GM19238 (cell line): ENCODE measurements around the gene TBL3.

Experiments used
- DNase-seq: peaks from one replicate; pipeline ENCODE4 v3.0.0; 2011; ENCODE audit warnings: low spot score; ENCODE audit not compliant: insufficient read length

Gene TBL3

DNA sequence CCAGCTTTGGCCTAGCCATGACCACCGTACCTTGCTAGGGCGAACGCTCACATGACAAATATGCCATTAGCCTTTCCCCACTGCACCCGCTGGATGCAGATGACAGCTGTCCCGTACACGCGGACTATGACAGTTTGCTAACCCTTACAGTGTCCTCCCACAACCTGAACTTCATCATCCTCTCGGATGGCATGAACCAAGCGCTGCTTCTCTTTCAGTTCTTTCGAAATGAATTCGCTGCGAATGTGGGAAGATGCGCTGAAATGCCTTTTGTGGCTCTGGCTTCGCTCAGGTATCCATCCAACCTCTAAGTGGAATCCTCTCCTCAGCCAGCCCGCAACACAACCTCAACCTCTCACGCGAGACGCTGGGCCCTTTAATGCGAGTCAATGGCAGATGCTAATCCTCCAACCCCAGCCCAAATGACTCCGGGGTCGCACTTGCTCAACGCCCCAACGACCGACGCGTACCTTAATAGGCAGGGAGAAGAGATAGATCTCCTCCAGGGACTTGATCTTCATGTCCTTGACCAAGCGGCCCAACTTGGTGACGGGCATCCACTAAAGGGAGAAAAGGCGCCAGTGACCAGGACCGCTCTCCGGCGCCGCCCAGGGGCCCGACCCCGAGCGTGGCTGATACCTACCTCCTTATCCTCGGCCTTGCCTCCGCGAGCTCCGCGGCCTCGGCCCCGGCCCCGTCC, 7.9 kb upstream of the TBL3 start:
- DNase-seq, result no peak

DNA sequence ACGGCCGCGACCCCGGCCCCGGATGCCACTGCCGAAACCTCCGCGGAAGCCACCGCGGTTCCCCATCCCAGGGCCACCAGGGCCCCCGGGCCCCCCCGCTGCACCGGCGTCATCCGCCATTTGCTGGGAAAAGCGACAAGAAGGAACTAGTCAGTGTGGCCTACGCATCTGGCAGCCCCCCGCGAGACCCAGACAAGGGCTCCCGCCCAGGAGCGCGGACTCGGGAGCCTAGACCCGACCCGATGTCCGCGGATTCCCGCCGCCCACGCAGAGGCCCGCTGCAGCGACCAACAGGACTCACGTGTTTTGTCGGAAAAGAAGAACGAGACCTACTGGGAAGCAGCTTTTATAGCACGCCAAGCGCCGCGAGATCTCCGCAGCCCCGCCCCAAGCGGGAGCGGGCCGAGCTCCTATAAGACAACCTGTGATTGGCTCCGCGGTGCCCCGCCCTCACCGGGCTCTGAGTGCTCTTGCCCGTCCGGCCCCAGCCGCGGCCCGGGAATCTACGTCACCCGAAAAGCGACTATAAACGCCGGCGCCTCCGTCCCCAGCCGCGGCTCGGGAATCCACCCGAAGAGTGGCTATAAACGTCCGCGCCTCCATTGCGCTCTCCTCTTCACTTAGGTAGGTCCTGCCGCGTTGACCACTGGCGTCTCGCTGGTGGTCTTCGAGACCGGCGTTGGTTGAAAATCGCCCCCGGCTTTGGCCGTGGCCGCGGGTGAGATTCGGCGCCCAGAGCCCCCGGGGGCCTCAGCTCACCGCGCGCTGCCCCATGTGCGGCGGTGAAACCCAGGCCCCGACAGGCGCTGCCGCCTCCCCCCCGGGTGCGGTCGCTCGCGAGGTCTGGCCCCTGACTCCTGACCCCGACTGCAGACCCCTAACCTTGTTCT, 7.1 kb upstream of the TBL3 start, which contains the start of gene RPS2:
TSS of gene RPS2 (minus strand) at position 321 of the 890 bp plus-strand sequence. CDS start at position 120, 201 bp downstream.
- peak; percentile 100 for DNase-seq

DNA sequence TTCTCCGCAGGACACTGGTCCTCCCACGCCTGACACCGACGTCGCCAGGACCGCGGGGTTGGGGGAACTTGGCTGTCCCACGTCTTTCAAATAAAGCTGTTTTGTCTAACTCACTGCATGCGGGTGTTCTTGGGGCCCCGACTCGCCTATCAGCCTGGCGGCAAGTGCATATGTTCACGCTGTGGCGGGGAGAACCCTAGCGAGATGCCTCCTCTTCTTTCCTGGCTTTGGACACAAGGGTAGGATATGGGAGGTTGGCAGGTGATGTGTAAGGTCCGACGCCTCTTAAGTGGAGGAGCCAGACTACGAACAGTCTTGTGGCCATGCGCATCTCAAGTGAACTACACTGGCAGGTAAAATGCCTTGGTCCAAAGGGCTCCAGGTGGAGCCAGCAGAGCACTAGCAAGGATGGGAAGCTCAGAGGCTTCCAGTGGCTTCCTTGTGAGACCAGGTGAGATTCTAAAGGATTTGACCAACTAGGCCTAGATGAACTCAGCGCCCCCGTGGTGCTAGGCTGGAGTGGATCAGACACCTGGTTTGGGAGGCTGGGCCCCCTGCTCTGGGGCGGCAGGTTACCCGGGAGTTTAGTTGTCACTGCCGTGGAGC, 6.4 kb upstream of the TBL3 start:
- DNase-seq, result no peak

DNA sequence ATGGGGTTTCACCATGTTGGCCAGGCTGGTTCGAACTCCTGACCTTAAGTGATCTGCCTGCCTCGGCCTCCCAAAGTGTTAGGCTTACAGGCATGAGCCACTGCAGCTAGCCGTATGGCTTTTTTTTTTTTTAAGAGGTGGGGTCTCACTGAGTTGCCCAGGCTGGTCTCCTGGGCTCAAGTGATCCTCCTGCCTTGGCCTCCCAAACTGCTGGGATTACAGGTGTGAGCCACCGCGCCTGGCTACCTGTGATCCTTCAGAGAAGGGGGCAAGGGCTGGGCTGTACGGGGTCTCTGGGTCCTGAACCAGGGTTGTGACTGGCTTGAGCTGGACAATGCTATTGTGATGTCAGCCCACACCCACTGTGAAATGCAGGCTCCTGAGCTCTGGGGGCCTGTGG, 5.4 kb upstream of the TBL3 start, which contains the start of gene RNF151:
TSS of gene RNF151 (plus strand) at position 397 of the 400 bp plus-strand sequence. CDS start 26 bp downstream, outside the sequence.
- no peak for DNase-seq

DNA sequence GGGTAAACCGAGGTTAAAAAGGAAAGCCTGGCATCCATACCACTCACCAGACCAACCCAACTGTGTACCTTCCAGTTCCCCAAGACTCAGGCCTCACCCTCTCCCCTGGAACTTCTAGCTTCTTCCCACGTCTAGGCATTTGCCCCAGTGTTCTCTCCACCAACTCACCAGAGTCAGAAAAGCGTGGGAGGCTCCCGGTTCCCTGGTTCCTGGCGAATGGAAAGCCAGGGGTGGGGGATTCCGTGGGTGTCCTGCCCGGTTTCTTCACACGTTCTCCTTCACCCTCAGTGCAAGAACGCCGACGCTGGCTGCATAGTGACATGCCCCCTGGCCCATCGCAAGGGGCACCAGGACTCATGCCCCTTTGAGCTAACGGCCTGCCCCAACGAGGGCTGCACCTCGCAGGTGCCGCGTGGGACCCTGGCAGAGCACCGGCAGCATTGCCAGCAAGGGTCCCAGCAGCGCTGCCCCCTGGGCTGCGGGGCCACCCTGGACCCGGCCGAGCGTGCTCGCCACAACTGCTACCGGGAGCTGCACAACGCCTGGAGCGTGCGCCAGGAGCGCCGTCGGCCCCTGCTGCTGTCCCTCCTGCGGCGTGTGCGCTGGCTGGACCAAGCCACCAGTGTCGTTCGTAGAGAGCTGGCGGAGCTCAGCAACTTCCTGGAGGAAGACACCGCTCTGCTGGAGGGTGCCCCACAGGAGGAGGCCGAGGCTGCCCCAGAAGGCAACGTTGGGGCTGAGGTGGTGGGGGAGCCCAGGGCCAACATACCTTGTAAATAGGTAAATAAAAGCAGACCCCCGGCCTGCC, 3.5 kb upstream of the TBL3 start:
- DNase-seq, result no peak

DNA sequence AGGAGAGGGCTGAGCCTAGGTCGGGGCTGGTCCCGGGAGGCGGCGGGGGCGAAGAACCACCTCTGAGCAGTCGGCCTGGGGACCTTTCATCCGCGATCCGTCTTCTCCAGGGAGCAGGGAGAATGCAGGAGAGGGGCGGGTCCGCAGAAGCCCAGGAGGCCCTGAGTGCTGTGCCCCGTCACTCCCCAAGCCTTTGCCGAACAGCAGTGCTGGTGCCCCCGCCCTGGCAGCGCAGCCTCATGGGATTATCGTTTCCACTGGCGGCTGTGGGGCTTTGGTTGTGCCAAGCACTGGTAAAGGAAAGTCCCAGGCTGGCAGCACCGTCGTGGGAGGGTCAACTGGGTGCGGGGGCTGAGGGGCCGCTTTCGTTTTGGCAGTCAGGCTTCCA, 631 bp downstream of the TBL3 start:
- DNase-seq, result no peak

DNA sequence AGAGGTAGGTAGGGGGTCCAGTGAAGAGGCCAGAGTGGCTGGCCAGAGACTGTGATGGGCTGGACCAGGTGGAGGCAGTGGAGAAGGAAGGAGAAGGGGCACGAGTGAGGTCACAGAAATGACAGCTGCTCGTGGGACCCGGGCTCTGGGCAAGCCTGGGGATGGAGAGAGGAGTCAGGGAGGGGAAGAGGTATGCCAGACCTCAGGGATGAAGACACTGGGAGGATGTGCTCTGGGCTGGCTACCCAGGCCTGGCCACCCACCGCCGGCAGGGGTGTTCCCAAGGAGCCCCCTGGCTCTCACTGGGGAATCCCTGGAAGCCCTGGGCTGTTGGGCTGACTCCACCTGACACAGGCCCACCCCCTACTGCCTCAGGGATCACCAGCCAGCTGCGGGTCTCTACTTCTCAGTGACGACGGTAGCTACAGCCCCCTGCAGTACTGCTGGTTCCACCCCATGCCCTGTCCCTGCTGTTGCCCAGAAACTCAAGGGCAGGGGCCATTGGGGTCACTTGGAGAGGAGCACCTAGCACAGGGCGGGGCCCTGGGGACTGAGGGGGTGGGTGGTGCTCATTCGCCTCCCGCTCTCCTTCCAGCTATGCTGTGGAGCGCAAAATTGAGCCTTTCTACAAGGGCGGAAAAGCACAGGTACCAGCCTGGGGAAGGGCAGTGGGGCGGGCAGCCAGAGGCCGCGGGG, 1.8 kb downstream of the TBL3 start:
- DNase-seq, result no peak

DNA sequence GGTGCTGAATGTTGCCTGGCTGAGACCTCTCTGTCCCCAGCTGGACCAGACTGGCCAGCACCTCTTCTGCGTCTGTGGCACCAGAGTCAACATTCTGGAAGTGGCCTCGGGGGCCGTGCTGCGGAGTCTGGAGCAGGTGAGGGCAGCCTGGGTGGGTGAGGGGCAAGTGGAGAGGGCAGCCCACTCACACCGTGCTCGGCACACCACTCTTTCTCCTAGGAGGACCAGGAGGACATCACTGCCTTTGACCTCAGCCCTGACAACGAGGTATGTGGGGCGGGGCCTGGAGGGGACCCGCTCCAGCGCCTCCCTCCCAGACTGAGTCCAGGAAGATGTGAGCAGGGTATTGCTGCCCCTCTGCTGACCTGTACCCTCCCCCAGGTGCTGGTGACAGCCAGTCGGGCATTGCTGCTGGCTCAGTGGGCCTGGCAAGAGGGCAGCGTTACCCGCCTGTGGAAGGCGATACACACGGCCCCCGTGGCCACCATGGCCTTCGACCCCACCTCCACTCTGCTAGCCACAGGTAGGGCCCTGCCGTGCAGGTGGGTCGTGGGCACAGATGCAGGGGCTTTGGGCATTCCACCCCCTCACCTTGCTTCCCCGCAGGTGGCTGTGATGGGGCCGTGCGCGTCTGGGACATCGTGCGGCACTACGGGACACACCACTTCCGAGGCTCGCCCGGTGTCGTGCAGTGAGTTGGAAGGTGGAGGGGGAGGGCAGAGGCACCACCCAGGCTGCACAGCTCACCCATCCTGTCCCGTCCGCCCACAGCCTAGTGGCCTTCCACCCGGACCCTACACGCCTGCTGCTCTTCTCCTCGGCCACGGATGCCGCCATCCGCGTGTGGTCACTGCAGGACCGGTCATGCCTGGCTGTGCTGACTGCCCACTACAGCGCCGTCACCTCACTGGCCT, 2.6 kb downstream of the TBL3 start:
- no peak for DNase-seq

DNA sequence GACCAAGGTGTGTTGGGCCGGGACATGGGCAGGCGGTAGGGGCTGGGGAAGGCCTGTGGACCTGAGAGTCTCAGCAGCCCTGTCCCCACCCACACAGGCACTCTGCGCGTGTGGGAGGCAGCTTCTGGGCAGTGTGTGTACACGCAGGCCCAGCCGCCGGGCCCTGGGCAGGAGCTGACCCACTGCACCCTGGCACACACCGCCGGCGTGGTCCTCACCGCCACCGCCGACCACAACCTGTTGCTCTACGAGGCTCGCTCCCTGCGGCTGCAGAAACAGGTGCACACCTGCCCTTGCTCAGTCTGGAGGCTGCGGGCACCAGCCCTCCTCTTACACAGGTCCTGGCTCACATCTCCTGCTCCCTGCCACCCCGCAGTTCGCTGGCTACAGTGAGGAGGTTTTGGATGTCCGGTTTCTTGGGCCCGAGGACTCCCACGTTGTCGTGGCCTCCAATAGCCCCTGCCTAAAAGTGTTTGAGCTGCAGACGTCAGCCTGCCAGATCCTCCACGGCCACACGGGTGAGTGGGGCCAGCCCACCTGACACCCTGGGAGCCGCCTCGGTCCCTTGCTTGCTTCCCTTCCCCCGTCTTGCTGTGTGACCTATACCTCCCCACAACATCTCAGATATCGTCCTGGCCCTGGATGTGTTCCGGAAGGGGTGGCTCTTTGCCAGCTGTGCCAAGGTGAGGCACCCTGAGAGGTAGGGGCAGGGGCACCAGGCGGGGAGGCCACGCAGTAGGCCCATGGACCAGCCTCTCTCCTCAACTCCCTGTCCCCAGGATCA, 3.8 kb downstream of the TBL3 start:
- DNase-seq, result no peak

DNA sequence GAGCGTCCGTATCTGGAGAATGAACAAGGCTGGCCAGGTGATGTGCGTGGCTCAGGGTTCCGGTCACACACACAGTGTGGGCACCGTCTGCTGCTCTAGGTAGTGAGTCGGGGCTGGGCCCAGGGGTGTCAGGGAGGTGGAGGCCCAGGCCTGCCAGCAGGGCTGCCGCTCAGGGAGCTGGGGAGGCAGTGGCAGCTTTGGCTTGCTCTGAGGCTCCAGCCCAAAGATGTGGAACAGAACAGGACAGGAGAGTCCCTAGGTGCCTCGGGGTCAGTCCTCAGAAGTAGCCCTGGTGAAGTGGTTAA, 4.3 kb downstream of the TBL3 start:
- DNase-seq, result no peak

DNA sequence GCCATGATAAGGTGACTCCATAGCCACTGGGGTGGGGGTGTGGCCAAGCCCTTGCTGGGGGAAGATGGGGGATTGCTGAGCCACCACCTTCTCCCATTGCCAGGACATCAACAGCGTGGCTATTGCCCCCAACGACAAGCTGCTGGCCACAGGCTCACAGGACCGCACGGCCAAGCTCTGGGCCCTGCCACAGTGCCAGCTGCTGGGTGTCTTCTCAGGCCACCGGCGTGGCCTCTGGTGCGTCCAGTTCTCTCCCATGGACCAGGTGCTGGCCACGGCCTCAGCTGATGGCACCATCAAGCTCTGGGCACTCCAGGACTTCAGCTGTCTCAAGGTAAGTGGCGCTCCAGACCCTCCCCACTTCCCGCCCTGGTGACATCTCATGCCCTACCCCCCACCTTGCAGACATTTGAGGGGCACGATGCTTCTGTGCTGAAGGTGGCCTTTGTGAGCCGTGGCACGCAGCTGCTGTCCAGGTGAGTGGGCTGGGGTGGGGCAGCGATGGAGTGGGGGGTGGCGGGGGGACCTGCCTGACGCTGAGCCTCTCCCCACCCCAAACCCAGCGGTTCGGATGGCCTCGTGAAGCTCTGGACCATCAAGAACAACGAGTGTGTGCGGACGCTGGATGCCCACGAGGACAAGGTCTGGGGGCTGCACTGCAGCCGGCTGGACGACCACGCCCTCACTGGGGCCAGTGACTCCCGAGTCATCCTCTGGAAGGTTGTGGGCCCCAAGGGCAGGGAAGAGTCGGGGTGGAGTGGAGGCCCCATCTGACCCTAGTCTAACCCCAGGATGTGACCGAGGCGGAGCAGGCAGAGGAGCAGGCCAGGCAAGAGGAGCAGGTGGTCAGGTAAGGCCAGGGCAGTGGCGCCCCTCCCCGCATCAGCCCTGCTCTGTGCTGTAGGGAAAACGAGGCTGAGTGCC, 5.4 kb downstream of the TBL3 start:
- no peak for DNase-seq

DNA sequence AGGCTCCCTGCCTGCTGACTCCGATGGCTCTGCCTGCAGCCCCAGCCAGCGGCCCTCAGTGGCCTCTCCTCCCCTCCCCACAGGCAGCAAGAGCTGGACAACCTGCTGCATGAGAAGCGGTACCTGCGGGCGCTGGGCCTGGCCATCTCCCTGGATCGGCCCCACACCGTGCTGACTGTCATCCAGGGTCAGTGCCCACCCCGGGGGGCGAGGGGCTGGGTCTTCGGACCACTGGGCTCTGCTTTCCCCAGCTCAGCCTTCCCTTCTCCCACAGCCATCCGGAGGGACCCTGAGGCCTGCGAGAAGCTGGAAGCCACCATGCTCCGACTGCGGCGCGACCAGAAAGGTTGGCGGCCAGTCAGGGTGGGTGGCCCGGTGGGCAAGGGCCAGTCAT, 6.0 kb downstream of the TBL3 start:
- no peak for DNase-seq

DNA sequence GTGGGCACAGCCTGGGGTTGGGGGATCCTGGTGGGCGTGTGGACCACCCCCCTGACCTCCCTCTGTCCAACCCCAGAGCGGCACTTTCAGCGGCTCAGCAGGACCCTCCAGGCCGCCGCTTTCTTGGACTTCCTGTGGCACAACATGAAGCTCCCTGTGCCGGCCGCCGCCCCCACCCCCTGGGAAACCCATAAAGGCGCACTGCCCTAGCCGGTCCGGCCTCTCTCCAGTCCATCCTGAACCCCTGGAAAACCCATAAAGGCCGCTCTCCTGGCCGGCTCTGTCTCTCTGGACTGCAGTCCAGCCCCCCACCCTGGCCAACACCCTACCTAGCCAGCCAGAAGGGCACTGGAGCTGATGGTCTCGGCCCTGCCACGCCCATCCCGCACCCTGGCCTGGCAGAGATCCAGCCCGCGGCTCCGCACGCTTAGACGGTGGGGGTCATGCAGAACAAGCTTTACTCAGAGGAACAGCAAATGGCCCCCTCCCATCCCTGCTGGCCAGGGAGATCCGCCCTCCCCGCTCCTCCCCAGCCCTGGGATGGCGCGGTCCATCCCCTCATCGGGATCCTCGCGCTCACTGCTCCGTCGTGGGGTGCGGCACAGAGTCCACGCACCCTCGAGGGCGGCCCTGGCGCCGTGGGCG, 6.7 kb downstream of the TBL3 start:
- DNase-seq, result no peak

DNA sequence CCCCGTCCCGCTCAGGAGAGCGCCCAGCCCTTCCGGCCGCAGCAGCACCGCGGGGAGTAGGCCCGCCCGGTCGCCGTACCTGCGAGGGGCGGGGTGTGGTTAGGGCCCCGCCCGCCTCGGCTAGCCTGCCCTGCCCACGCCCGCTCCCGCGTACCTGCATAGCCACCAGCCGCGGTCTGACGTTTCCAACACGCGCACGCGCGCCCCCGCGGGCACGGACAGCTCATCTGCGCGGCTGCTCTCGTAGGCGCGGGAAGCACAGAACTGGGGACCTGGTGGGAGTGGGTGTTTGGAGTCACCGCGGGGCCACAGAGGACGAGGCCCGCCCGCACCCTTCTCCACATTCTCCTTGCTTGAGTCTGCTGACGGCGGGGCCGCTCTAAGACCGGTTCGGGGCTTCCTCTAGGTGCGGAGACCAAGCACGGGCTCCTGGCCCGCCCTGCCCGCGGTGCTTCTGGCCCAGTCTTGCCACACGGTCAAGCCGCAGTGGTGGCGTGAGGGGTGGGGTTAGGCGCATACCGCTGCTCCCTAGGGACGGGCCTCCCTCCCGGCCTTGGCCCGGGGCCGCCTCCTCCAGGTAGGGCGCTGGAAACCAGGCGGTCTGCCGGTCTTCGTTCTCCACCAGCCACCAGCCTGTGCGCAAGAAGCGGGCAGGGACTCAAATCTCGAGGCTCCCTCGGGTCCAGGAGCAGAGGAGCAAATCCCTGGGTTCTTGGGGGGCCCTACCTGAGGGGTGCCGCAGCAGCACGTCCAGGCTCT, 7.6 kb downstream of the TBL3 start:
- no peak for DNase-seq

DNA sequence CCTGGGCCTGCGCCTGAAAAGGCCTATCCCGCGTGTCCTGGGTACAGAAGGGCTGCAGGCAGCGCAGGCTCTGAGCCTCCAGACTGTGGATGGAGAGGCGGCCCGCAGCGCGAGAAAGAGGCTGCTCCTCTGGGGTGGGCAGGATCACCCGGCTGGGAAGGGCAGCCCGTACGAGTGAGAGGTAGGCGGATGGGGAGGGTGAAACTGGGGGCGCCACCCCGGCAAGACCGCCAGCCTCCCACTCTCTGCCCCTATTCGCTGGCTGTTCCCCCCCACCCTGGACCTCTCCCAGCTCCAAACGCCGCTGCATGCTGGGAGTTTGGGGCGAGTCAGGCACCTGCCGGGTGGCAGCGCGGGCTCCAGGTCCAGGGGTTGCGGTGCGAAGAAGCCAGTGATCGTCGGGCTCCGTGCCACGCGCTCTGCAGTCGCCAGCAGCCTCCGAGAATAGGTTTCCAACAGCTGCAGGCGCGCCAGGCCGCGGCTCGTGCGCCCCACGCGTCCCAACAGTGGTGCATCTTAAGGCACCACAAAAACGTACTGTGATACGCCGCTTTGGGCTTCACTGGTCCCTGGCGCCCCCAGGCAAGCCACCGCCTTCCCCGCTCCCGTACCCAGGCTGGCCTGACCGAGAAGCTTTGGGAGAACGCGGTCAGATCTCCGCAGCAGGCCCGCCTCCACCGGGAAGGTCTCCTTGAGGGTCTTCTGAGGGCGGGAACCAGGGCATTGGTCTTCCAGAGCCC, 8.3 kb downstream of the TBL3 start:
- DNase-seq, result no peak

DNA sequence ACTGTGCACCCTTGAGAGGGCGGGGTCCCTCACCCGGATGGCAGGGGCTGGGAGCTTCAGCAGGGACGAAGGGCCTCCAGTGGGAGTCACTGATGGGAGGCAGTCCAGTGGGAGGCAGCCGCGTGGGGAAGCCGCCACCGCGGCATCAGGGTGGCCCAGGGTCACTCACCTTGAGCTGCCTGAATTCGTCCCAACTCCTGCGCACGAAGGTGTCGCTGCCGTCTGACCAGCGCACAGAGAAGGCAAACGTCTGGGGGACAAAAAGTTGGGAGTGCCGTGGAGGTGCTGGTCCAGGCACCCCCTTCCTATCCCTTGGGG, 8.9 kb downstream of the TBL3 start:
- no peak for DNase-seq
